Prostate gland (tissue), 2 donors: ENCODE measurements around the gene IFI27L2. TPM values are rescaled to one million over a fixed set of nuclear protein-coding genes. Genes with fewer than 3 reads are reported as not detected.

Experiments
- DNase-seq: peaks from one replicate; pipeline ENCODE4 v3.0.0-alpha.2; 2019; ENCODE audit warnings: low spot score
- H3K27ac ChIP-seq, 2 donors: fragments of 200-600 bp; sonication (generic); 2 replicates each; pipeline ENCODE4 v1.5.1; 2017 to 2019
- H3K27me3 ChIP-seq: fragments of 200-600 bp; sonication (generic); replicated peaks from 2 replicates; pipeline ENCODE4 v1.5.1; 2019; ENCODE audit not compliant: insufficient read depth
- H3K36me3 ChIP-seq, 2 donors: fragments of 200-600 bp; sonication (generic); 1 replicate in 1 of 2; 2 replicates in 1 of 2; pipeline versions ENCODE4 v1.5.1 to v1.8.1; 2017 to 2019
- H3K4me1 ChIP-seq: fragments of 200-600 bp; sonication (generic); replicated peaks from 2 replicates; pipeline ENCODE4 v1.5.1; 2019
- H3K4me3 ChIP-seq, 2 donors: fragments of 200-600 bp; sonication (generic); 2 replicates each; pipeline ENCODE4 v1.5.1; 2017 to 2019
- H3K9me3 ChIP-seq: fragments of 200-600 bp; sonication (generic); 2 replicates; pipeline ENCODE4 v1.5.1; 2017
- CTCF ChIP-seq, 4 experiments: fragments of 200-600 bp in 2 of 4; fragments of 450-650 bp in 2 of 4; sonication (generic) in 2 of 4; IDR thresholded peaks; 1 replicate in 3 of 4; 2 replicates in 1 of 4; pipeline ENCODE4 v1.5.1; 2016 to 2019; ENCODE audit warnings: antibody characterized with exemption in 4 of 4, mild to moderate bottlenecking in 2 of 4, moderate library complexity in 2 of 4
- POLR2A ChIP-seq: fragments of 450-650 bp; IDR thresholded peaks from one replicate; pipeline ENCODE4 v1.6.1; 2016; ENCODE audit warnings: antibody characterized with exemption, mild to moderate bottlenecking
- POLR2AphosphoS5 ChIP-seq: sonication (generic); formaldehyde crosslinking; IDR thresholded peaks from one replicate; pipeline ENCODE4 v1.6.1; 2017; ENCODE audit warnings: antibody characterized with exemption
- WGBS: methylation state at CpG from one replicate; pipeline ENCODE4 v1.1.5; 2018; 5-methylcytosine and 5-hydroxymethylcytosine counted together
- intact Hi-C: fragments of 100-400 bp; cut with DNase I; formaldehyde crosslinking; loops from one replicate; pipeline ENCODE4 v1.14.2; 2022
- total RNA-seq, 2 donors: library from RNA; depleted of rRNA; stranded (reverse); fragments of >200 nt; gene quantifications; one replicate each; pipeline ENCODE4 v1.1.0, GENCODE V29; 2016

Gene IFI27L2
- total RNA-seq, 2 donors from 2014 or later: 23.3 to 118 TPM

DNA sequence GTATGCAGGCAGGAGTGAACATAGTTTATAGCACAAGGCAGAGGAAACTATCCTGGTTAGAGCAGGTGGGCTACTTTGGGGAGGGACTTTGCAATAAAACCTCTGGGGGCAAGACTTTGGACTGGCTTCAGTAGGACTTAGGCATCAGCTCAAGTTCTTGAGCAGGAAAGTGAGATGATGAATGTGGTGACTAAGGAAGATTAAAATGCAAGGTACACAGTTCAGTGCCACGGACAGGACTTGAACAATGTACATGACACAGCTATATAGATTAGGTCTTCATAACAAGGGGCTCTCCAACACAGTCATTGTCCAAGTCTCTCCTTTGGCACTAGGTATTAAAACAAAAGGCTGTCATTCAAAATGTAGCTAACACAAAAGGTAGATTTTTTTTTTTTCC, 23.3 kb upstream of the IFI27L2 start:
- TF ChIP-seq POLR2AphosphoS5 (no peak), CTCF (IDR thresholded peaks at IDR 0.05) (no peak), POLR2A (no peak)
- no peak for DNase-seq
- H3K27ac ChIP-seq: no peak overlapping the region
- H3K4me3 ChIP-seq: no peak overlapping the region
- no peaks in the 10 kb centered on the region for H3K27me3 ChIP-seq
- no peaks in the 10 kb centered on the region for H3K36me3 ChIP-seq
- H3K4me1 ChIP-seq: no peaks in the 10 kb centered on the region
- H3K9me3 ChIP-seq: no peaks in the 10 kb centered on the region
- intact Hi-C loops: no loop called here
- 77% methylated on average over 1 of the region's 1 CpG for WGBS

GRCh38 chr14:94145902-94146527, 16.6 kb upstream of the IFI27L2 start:
- WGBS: 71% methylated on average over 6 of the region's 6 CpGs
- Histone ChIP-seq H3K27me3 (no peaks in the 10 kb centered on the region), H3K4me3 (no peak overlapping the region), H3K9me3 (no peaks in the 10 kb centered on the region), H3K4me1 (no peaks in the 10 kb centered on the region), H3K27ac (no peak overlapping the region), H3K36me3 (no peaks in the 10 kb centered on the region)
- TF ChIP-seq POLR2AphosphoS5 (no peak), POLR2A (no peak), CTCF (IDR thresholded peaks at IDR 0.05) (no peak)
- intact Hi-C loops: no loop called here
- no peak for DNase-seq

DNA sequence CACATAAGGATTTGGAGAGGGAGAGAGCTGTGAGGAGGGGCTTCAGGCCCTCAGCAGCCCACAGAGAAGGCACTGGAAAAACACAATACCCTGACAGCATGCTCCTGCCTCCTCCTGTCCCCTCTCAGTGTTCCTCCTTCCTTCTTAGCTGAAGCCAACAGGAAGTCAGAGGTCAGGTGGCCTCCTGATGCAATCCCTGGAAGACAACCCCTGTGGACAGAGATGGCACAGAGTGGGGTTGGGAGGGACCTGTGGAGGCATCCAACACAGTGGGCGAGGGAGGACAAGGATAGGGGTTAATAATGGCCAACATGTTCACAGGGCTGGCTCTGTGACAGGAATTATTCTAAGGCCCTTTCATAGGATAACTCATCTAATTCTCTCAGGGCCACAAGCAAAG, 15.4 kb upstream of the IFI27L2 start:
- no peak overlapping the region for H3K27ac ChIP-seq
- no peak for DNase-seq
- no peaks in the 10 kb centered on the region for H3K9me3 ChIP-seq
- intact Hi-C loops: no loop called here
- H3K4me1 ChIP-seq: no peaks in the 10 kb centered on the region
- H3K4me3 ChIP-seq: no peak overlapping the region
- H3K27me3 ChIP-seq: no peaks in the 10 kb centered on the region
- no peaks in the 10 kb centered on the region for H3K36me3 ChIP-seq
- no peak for TF ChIP-seq POLR2AphosphoS5
- no peak for TF ChIP-seq CTCF (IDR thresholded peaks at IDR 0.05)
- TF ChIP-seq POLR2A: no peak
- 75% methylated on average over 1 of the region's 1 CpG for WGBS

DNA sequence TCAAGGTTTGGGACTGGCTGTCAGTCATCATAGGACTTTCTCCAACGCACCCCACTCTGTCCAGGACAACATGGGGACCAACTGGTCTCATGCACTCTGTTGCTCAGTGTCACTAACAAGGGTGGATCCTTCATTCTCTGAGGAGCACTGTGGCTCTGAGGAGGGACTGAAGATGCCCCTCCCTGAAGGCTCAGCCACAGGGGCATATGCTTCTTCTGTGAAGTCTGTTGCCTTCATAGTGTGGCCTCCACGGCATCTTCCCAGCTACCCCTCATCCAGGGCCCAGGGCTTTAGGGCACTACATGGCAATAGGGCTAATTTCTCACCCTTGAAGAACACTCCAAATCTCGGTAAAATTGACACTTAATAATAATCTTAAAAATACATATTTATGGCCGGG, 14.3 kb upstream of the IFI27L2 start:
- WGBS: 95% methylated on average over 4 of the region's 4 CpGs

More for the DNA sequence above, 14.3 kb upstream of the IFI27L2 start:
- no peaks in the 10 kb centered on the region for H3K4me1 ChIP-seq
- intact Hi-C loops: no loop called here
- no peak overlapping the region for H3K27ac ChIP-seq
- no peak overlapping the region for H3K4me3 ChIP-seq
- H3K9me3 ChIP-seq: no peaks in the 10 kb centered on the region
- TF ChIP-seq POLR2AphosphoS5: no peak
- TF ChIP-seq CTCF (IDR thresholded peaks at IDR 0.05): no peak
- no peak for TF ChIP-seq POLR2A
- no peaks in the 10 kb centered on the region for H3K36me3 ChIP-seq
- no peaks in the 10 kb centered on the region for H3K27me3 ChIP-seq
- no peak for DNase-seq
